NCI-H1048 (cell line): Measurements from ENCODE around the gene RRAD.

Source experiments
- DNase-seq: peaks from one replicate; lab custom pipeline; 2025; lab: John Stamatoyannopoulos, UW

The RRAD gene

DNA sequence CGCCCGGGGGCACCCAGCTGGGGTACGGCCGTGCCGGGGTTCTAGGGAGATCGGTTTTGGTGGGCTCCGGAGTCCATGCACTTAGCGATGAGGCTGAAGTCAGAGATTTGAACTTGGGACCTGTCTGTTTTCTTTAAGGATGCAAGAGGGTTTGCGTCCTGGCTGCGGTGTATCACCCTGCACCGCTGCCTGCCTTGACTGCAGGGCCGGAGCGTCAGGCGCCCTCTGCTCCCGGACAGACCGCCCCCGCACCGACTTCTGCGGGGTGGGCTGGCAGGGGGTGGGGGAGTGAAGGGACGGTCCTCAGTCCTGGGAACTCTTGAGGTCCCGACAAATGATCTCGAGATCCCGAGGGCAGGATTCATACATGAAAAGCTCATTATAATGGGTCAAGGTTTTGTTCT lies 44.3 kb downstream of the RRAD start:
- no peak for DNase-seq

DNA sequence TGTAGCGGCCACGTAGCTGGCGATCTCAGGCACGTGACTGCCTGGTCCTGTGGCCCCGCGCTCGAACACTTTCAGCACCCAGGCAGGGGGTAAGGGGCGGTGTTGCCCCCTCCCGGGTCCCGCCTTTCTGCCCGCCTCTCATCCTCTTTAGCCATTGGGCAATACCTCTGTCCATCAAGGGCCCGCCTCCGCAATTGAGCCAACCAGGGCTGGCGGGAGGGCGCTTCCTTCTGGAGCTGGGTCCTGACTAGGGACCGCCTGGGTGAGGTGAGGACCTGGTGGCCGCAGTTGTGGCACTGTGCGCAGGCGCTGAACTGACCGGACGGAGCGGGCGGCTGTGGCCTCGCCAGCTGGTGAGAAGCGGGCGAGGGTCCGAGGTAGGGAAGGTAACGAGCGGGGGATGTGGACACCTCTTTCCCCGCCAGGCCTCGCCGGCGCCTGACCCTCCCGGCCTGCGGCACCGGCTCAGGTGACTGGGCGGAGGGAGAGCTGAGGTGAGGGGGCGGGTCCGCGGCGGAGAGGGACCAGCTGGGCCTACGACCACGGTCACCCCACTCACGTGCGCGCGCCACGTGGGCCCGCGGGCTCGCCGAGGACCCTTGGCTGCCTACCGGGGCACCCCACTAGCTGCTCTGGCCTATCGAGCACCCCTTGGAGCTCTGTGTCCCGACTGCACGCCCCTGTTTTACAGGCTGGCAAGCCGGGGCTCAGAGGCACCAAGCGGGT lies 44.9 kb downstream of the RRAD start, which contains the start of gene PDP2:
TSS of gene PDP2 (plus strand) at position 228 of the 726 bp plus-strand sequence. CDS start 3,770 bp downstream, outside the sequence.
- DNase-seq, result peak; percentile 31

DNA sequence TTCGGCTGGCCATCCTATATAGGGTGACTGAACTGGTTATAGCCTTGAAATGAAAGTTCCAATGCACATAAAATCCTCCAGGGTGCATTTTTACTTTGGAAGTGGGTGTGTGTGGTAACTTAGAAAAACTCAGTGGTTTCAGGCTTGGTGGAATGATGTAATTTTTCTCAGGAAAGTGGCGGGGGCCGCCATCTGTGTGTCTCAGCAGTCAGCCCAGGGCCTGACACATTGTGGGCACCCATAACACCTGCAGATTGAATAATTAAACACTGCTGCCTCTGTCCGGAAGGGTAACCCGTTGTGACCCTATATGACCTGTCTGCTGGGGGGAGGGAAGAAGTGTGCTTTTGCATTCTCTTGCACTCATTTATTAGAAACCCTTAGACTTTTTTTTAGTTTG lies 47.3 kb downstream of the RRAD start:
- DNase-seq, result no peak

DNA sequence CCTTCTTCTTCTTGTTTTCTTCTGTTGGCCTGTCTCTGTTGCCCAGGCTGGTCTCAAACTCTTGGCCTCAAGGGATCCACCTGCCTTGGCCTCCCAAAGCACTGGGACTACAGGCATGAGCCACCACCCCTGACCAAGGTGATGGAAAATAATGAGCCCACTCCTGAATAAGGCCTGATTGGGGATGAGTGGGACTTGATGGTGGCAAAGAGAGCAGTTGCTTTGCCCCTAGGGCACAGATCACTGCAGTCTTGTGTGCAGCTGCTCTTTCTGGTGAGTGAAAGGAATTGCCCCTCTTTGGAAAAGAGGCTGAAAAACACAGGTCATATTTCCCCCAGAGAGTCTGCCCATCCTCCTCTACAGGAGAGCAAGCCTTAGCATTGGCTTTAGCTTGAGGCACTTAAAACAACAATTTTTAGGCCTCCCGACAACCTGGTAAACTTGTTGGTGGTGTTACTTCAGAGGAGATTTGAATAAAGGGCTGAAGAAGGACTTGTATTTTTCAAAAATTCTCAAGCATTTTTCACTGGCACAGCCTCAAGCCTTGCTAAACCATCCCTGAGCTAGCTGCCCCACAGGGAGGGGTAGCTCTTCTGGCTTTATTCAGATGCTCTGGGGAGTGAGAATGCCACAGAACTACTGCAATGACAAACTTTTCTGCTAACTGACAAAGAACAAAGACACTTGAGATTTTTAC lies 51.1 kb downstream of the RRAD start:
- no peak for DNase-seq

DNA sequence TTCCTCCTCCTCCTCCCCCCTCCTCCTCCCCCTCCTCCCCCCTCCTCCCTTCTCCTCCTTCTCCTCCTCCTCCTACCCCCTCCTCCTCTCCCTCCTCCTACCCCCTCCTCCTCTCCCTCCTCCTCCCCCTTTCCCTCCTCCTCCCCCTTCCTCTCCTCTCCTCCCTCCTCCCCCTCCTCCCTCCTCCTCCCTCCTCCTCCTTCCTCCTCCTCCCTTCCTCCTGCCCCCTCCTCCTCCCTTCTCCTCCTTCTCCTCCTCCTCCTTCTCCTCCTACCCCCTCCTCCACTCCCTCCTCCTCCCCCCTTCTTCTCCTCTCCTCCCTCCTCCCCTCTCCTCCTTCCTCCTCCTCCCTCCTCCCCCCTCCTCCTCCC lies 51.7 kb downstream of the RRAD start:
- DNase-seq, result no peak

DNA sequence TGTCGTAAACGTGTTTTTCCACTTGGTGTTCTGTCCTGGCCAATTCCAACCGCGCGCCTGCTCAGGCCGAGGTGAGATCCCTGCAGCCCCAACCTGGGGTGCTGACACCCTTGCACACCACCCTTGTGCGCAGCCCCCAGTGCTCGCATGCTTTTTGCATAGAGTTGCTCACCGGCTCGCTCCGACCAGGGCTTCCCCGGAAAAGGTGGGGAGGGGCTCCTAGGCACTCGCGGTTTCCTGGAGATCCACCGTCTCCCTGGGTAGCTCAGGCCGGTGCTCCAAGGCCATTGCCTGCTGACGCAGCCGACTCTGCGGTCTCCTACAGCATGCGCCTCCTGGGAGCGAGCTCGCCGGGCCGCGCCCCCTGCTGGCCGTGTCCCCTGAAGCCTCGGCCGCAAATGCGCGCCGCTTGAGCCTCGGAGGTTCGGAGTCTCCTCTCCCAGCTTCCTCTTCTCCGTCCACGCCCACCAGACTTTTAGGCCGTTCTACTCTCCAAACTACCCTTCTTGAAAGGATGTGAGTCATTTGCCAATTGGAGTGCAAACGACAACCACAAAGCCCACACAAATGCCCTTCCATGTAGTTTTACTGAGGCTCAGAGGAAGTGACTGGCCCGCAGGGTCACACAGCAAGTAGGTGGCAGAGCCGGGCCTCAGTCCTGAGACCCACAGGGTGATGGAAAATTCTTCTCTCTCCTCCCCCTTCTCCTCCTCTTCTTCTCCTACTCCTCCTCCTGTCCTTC lies 52.2 kb downstream of the RRAD start:
- DNase-seq, result no peak

DNA sequence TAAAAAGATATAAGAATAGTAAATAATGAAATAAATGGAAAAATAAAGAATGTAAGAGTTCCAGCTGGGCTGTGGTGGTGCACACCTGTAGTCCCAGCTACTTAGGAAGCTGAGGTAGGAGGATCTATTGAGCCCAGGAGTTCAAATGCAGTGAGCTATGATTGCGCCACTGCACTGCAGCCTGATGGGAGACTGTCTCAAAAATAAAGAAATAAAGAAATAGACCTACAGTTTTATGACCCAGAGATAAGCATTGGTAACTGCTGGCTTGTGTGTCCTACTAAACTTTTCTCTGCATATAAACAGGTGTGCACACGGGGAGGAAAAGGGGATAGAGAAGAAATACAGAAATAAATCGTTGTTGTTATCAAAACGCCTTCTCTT lies 52.8 kb downstream of the RRAD start:
- no peak for DNase-seq

DNA sequence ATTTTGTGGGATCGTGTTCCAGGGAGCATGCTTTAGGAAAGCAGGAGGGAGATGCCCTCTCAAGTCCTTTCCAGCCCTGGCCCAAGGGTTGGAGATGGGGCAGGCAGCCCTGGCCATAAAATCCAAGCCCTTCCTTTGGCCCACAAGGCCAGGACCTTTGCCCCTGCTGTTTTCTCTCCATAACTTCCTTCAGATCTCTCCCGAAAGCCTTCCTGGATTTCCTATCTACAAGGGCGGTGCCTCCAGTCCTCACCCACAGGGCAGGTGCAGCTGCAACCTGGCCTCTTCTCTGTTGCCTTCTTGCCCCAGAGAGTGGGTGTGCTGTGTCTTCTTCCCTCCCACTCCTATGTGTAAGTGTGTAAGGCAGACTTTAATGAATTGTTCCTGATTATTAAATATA lies 53.5 kb downstream of the RRAD start:
- DNase-seq, result no peak
